Calu3 (cell line): ENCODE data around the gene WAS. TPM values are rescaled to one million over a fixed set of nuclear protein-coding genes. Genes with fewer than 3 reads are reported as not detected.
"Not testable (repeated sequence)": the region's sequence is repeated elsewhere in the genome, so short reads cannot be mapped to it uniquely, and the experiment has no call there.

Experiments used
- BruUV-seq: library from RNA; stranded (reverse); fragments of 400-500 nt; replicated peaks from 2 replicates; lab custom pipeline; 2021; lab: Mats Ljungman, UMichigan
- CTCF ChIA-PET: fragments of 300-600 bp; sonication (Branson Sonifier 250); formaldehyde crosslinking; loops from one replicate; lab custom pipeline; 2022; ENCODE audit warnings: antibody characterized with exemption; lab: Charles Lee
- DNase-seq: peaks from one replicate; pipeline ENCODE4 v3.0.0; 2022
- H3K27ac Mint-ChIP-seq: one replicate; pipeline ENCODE4 v1.8.0; 2022; ENCODE audit warnings: mixed read lengths; ENCODE audit not compliant: unreplicated experiment
- H3K27me3 Mint-ChIP-seq: one replicate; pipeline ENCODE4 v1.8.0; 2022; ENCODE audit warnings: mixed read lengths; ENCODE audit not compliant: unreplicated experiment
- H3K36me3 Mint-ChIP-seq: one replicate; pipeline ENCODE4 v1.8.0; 2022; ENCODE audit warnings: mild to moderate bottlenecking, moderate library complexity, mixed read lengths; ENCODE audit not compliant: insufficient read depth, unreplicated experiment
- H3K4me1 Mint-ChIP-seq: one replicate; pipeline ENCODE4 v1.8.0; 2022; ENCODE audit warnings: mild to moderate bottlenecking, low read depth, mixed read lengths; ENCODE audit not compliant: unreplicated experiment
- H3K4me3 Mint-ChIP-seq: one replicate; pipeline ENCODE4 v1.8.0; 2022; ENCODE audit warnings: mild to moderate bottlenecking, low read depth, moderate library complexity, mixed read lengths; ENCODE audit not compliant: unreplicated experiment
- H3K9me3 Mint-ChIP-seq: one replicate; pipeline ENCODE4 v1.8.0; 2022; ENCODE audit warnings: low read depth, mixed read lengths; ENCODE audit not compliant: unreplicated experiment
- intact Hi-C: fragments of 100-400 bp; cut with micrococcal nuclease; formaldehyde crosslinking; loops from one replicate; pipeline ENCODE4 v1.10.0; 2022; ENCODE audit not compliant: unreplicated experiment
- total RNA-seq: library from RNA; stranded (reverse); gene quantifications from 2 replicates; pipeline ENCODE4 v1.2.3, GENCODE V29; 2022
- TF ChIP-seq, protein P1 (sequence below): fragments of 200-600 bp; IDR thresholded peaks from one replicate; pipeline ENCODE4 v1.8.0; 2022; ENCODE audit warnings: antibody characterized with exemption; ENCODE audit not compliant: unreplicated experiment

Gene WAS
- total RNA-seq, 1 experiment from 2014 or later = not detected

- H3K4me1 Mint-ChIP-seq = no peaks in the 10 kb centered on the region
- no TSS peak for BruUV-seq
- CTCF ChIA-PET = interaction anchor here (0.6 to 1.3 kb wide), 3 partner anchors 17 to 107 kb away, joined by 3 to 4 read pairs (median 3); partner anchors contain the start of gene SUV39H1
- no peaks in the 10 kb centered on the region for H3K9me3 Mint-ChIP-seq
- H3K36me3 Mint-ChIP-seq = no peaks in the 10 kb centered on the region
- intact Hi-C loops = no loop called here
- peaks cover 6% of the 10 kb centered on the region for H3K27me3 Mint-ChIP-seq
- DNase-seq = peak; percentile 18
- TF ChIP-seq, protein P1, sequence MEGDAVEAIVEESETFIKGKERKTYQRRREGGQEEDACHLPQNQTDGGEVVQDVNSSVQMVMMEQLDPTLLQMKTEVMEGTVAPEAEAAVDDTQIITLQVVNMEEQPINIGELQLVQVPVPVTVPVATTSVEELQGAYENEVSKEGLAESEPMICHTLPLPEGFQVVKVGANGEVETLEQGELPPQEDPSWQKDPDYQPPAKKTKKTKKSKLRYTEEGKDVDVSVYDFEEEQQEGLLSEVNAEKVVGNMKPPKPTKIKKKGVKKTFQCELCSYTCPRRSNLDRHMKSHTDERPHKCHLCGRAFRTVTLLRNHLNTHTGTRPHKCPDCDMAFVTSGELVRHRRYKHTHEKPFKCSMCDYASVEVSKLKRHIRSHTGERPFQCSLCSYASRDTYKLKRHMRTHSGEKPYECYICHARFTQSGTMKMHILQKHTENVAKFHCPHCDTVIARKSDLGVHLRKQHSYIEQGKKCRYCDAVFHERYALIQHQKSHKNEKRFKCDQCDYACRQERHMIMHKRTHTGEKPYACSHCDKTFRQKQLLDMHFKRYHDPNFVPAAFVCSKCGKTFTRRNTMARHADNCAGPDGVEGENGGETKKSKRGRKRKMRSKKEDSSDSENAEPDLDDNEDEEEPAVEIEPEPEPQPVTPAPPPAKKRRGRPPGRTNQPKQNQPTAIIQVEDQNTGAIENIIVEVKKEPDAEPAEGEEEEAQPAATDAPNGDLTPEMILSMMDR = no peak
- H3K27ac Mint-ChIP-seq = no peak overlapping the region
- H3K4me3 Mint-ChIP-seq = no peak overlapping the region
Measured at GRCh38 chrX:48648336-48648751, 35.3 kb upstream of the WAS start.

DNA sequence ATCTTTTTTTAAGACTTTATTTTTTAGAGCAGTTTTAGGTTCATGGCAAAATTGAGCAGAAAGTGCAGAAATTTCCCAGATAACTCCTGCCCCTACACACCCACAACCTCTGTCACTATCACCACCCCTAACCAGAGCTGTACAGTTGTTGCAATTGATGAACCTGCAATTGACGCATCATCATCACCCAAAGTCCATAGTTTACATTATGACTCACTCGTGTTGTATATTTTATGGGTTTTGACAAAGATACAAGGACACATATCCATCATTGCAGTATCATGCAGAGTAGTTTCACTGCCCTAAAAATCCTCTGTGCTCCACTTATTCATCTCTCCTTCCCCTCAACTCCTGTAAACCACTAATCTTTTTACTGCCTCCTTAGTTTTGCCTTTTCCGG, 34.5 kb upstream of the WAS start:
- intact Hi-C loops = no loop called here
- H3K4me3 Mint-ChIP-seq = no peak overlapping the region
- no TSS peak for BruUV-seq
- TF ChIP-seq, protein P1 = no peak
- peaks cover 14% of the 10 kb centered on the region for H3K27me3 Mint-ChIP-seq
- no peaks in the 10 kb centered on the region for H3K36me3 Mint-ChIP-seq
- H3K27ac Mint-ChIP-seq = no peak overlapping the region
- H3K9me3 Mint-ChIP-seq = no peaks in the 10 kb centered on the region
- no peaks in the 10 kb centered on the region for H3K4me1 Mint-ChIP-seq
- DNase-seq = no peak
- CTCF ChIA-PET = interaction anchor here (1.3 kb wide), 1 partner anchor 47 kb away, joined by 3 read pairs; the partner anchor contains the start of gene SUV39H1

GRCh38 chrX:48652055-48652579, 31.5 kb upstream of the WAS start:
- H3K4me1 Mint-ChIP-seq, CTCF ChIA-PET, BruUV-seq, H3K4me3 Mint-ChIP-seq, H3K36me3 Mint-ChIP-seq, H3K9me3 Mint-ChIP-seq, intact Hi-C loops, H3K27ac Mint-ChIP-seq, DNase-seq: not testable (repeated sequence)
- H3K27me3 Mint-ChIP-seq = peaks cover 20% of the 10 kb centered on the region

- intact Hi-C loops, H3K36me3 Mint-ChIP-seq, H3K27ac Mint-ChIP-seq, H3K4me1 Mint-ChIP-seq, CTCF ChIA-PET, H3K9me3 Mint-ChIP-seq, BruUV-seq, DNase-seq: not testable (repeated sequence)
- H3K4me3 Mint-ChIP-seq = peak overlapping the region; percentile 44
- peaks cover 20% of the 10 kb centered on the region for H3K27me3 Mint-ChIP-seq
Measured at GRCh38 chrX:48654746-48655145, 28.9 kb upstream of the WAS start.

- intact Hi-C loops, CTCF ChIA-PET, H3K27me3 Mint-ChIP-seq, H3K4me3 Mint-ChIP-seq, DNase-seq, H3K9me3 Mint-ChIP-seq, H3K27ac Mint-ChIP-seq, BruUV-seq, H3K36me3 Mint-ChIP-seq, H3K4me1 Mint-ChIP-seq: not testable (repeated sequence)
Measured at GRCh38 chrX:48659686-48660085, 23.9 kb upstream of the WAS start.

DNA sequence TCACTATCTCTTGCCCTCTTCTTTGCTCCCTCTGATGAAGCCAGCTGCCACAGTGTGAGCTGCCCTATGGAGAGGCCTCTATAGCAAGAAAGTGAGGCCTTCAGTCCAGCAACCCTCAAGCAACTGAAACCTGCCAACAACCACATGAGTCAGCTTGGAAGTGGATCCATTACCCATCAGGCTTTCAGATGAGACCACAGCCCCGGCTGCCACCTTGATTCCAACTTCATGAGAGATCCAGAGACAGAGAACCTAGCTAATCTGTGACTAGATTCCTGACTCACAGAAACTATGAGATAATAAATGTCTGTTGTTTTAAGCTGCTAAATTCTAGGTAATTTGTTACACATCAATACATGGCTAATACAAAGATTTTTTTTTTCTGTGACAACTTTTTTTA, 20.4 kb upstream of the WAS start:
- CTCF ChIA-PET = no interaction called here
- intact Hi-C loops = no loop called here
- Mint-ChIP-seq H3K27me3 (no peaks in the 10 kb centered on the region), H3K9me3 (no peaks in the 10 kb centered on the region), H3K36me3 (no peaks in the 10 kb centered on the region), H3K4me3 (no peak overlapping the region), H3K4me1 (no peaks in the 10 kb centered on the region), H3K27ac (no peak overlapping the region)
- no TSS peak for BruUV-seq
- TF ChIP-seq, protein P1 = no peak
- DNase-seq = no peak
